ENCODE results near the gene SCAPER.

DNA sequence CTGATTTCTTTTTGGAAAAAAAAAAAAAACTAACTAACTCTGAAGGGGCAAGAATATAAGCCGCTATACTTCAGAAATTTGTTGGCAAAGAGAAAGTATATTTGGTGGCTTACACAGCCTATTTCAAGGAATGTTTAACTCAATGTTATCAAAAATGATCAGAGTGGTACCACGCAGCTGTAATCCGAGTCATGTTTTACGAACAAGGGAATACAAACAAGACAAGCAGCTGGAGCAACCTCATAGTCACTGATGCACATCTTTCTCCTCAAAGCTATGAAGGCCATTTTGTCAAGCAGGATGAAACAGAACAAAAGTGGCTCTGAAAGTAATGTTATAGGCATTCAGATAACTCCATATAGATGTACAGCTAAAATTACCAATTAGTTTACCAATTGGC lies 81.2 kb downstream of the SCAPER start:
- TF ChIP-seq, protein P1, sequence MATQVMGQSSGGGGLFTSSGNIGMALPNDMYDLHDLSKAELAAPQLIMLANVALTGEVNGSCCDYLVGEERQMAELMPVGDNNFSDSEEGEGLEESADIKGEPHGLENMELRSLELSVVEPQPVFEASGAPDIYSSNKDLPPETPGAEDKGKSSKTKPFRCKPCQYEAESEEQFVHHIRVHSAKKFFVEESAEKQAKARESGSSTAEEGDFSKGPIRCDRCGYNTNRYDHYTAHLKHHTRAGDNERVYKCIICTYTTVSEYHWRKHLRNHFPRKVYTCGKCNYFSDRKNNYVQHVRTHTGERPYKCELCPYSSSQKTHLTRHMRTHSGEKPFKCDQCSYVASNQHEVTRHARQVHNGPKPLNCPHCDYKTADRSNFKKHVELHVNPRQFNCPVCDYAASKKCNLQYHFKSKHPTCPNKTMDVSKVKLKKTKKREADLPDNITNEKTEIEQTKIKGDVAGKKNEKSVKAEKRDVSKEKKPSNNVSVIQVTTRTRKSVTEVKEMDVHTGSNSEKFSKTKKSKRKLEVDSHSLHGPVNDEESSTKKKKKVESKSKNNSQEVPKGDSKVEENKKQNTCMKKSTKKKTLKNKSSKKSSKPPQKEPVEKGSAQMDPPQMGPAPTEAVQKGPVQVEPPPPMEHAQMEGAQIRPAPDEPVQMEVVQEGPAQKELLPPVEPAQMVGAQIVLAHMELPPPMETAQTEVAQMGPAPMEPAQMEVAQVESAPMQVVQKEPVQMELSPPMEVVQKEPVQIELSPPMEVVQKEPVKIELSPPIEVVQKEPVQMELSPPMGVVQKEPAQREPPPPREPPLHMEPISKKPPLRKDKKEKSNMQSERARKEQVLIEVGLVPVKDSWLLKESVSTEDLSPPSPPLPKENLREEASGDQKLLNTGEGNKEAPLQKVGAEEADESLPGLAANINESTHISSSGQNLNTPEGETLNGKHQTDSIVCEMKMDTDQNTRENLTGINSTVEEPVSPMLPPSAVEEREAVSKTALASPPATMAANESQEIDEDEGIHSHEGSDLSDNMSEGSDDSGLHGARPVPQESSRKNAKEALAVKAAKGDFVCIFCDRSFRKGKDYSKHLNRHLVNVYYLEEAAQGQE (IDR thresholded peaks at IDR 0.05; ENCODE audit: insufficient read depth in 1 of 2, low read depth in 2 of 2, low read length in 2 of 2): no peak
- TF ChIP-seq POLR2AphosphoS5 (IDR thresholded peaks at IDR 0.05; ENCODE audit: low read depth, low read length) (no peak), TAF1 (IDR thresholded peaks at IDR 0.05; ENCODE audit: borderline replicate concordance, insufficient read depth, low read length) (no peak), SIN3A (IDR thresholded peaks at IDR 0.05; ENCODE audit: borderline replicate concordance, insufficient read depth, low read length) (no peak)

All from PFSK-1 (cell line).